H9 (cell line): ENCODE results near the gene ZNRF4. TPM values are rescaled to one million over a fixed set of nuclear protein-coding genes. Genes with fewer than 3 reads are reported as not detected.

ENCODE experiments used
- DNase-seq: peaks from one replicate; pipeline ENCODE4 v3.0.0-alpha.2; 2017
- H2AFZ ChIP-seq: one replicate; pipeline ENCODE4 v1.6.1; 2013; ENCODE audit warnings: mild to moderate bottlenecking, low read length, control low read depth, moderate library complexity
- H2AK5ac ChIP-seq: 2 replicates; pipeline ENCODE4 v1.6.1; 2013; ENCODE audit warnings: low read length, control low read depth, mixed read lengths; ENCODE audit not compliant: insufficient read length
- H2BK120ac ChIP-seq: one replicate; pipeline ENCODE4 v1.6.1; 2013; ENCODE audit warnings: low read depth, mild to moderate bottlenecking, low read length, control low read depth, inconsistent platforms; ENCODE audit not compliant: poor library complexity, severe bottlenecking
- H2BK12ac ChIP-seq: 2 replicates; pipeline ENCODE4 v1.6.1; 2013; ENCODE audit warnings: low read length, control low read depth, mixed read lengths, low read depth; ENCODE audit not compliant: insufficient read length
- H2BK15ac ChIP-seq: 2 replicates; pipeline ENCODE4 v1.6.1; 2013; ENCODE audit warnings: low read depth, low read length, control low read depth
- H2BK20ac ChIP-seq: one replicate; pipeline ENCODE4 v1.6.1; 2013; ENCODE audit warnings: low read depth, mild to moderate bottlenecking, low read length, control low read depth, inconsistent platforms; ENCODE audit not compliant: poor library complexity, severe bottlenecking
- H2BK5ac ChIP-seq: 2 replicates; pipeline ENCODE4 v1.6.1; 2013; ENCODE audit warnings: low read length, control low read depth, mixed read lengths; ENCODE audit not compliant: insufficient read length
- H3K14ac ChIP-seq: 2 replicates; pipeline ENCODE4 v1.6.1; 2013; ENCODE audit warnings: low read length, control low read depth; ENCODE audit not compliant: insufficient read depth
- H3K18ac ChIP-seq: 2 replicates; pipeline ENCODE4 v1.6.1; 2013; ENCODE audit warnings: low read depth, mild to moderate bottlenecking, mixed read lengths, low read length, control low read depth; ENCODE audit not compliant: insufficient read length
- H3K23ac ChIP-seq: 2 replicates; pipeline ENCODE4 v1.6.1; 2013; ENCODE audit warnings: low read length, control low read depth, mixed read lengths, low read depth; ENCODE audit not compliant: insufficient read length
- H3K23me2 ChIP-seq: 2 replicates; pipeline ENCODE4 v1.6.1; 2013; ENCODE audit warnings: low read depth, mild to moderate bottlenecking, mixed read lengths, low read length, control low read depth; ENCODE audit not compliant: insufficient read length, poor library complexity, severe bottlenecking
- H3K27ac ChIP-seq: 2 replicates; pipeline ENCODE4 v1.5.1; 2013; ENCODE audit warnings: low read length, control low read depth, mixed read lengths, low read depth; ENCODE audit not compliant: insufficient read length
- H3K27me3 ChIP-seq: 2 replicates; pipeline ENCODE4 v1.6.1; 2013; ENCODE audit warnings: low read length, control low read depth, inconsistent platforms; ENCODE audit not compliant: insufficient read depth
- H3K4ac ChIP-seq: 2 replicates; pipeline ENCODE4 v1.6.1; 2013; ENCODE audit warnings: low read depth, mild to moderate bottlenecking, control low read depth, inconsistent platforms, low read length, moderate library complexity
- H3K4me1 ChIP-seq: 2 replicates; pipeline ENCODE4 v1.6.1; 2013; ENCODE audit warnings: low read length, control low read depth, inconsistent platforms; ENCODE audit not compliant: insufficient read depth
- H3K4me2 ChIP-seq: 2 replicates; pipeline ENCODE4 v1.6.1; 2013; ENCODE audit warnings: low read length, control low read depth, mixed read lengths; ENCODE audit not compliant: insufficient read length, insufficient read depth
- H3K56ac ChIP-seq: 2 replicates; pipeline ENCODE4 v1.6.1; 2013; ENCODE audit warnings: low read depth, mild to moderate bottlenecking, mixed read lengths, low read length, control low read depth; ENCODE audit not compliant: insufficient read length
- H3K79me1 ChIP-seq: 2 replicates; pipeline ENCODE4 v1.6.1; 2013; ENCODE audit warnings: low read depth, mild to moderate bottlenecking, moderate library complexity, low read length, control low read depth, inconsistent platforms; ENCODE audit not compliant: insufficient read depth, poor library complexity, severe bottlenecking
- H3K79me2 ChIP-seq: 2 replicates; pipeline ENCODE4 v1.6.1; 2013; ENCODE audit warnings: low read length, control low read depth, inconsistent platforms; ENCODE audit not compliant: insufficient read depth
- H3K9ac ChIP-seq: 2 replicates; pipeline ENCODE4 v1.6.1; 2013; ENCODE audit warnings: low read length, control low read depth, mixed read lengths; ENCODE audit not compliant: insufficient read length; ENCODE audit errors: extremely low read depth
- H3K9me3 ChIP-seq: one replicate; pipeline ENCODE4 v1.6.1; 2013; ENCODE audit warnings: low read depth, low read length, inconsistent platforms; ENCODE audit not compliant: control insufficient read depth
- H3T11ph ChIP-seq: one replicate; pipeline ENCODE4 v1.6.1; 2013; ENCODE audit warnings: mild to moderate bottlenecking, low read length, control low read depth, inconsistent platforms
- H4K20me1 ChIP-seq: one replicate; pipeline ENCODE4 v1.6.1; 2013; ENCODE audit not compliant: control insufficient read depth, insufficient read length, insufficient read depth
- H4K5ac ChIP-seq: 2 replicates; pipeline ENCODE4 v1.6.1; 2013; ENCODE audit warnings: low read depth, mild to moderate bottlenecking, mixed read lengths, low read length, control low read depth; ENCODE audit not compliant: insufficient read length
- H4K8ac ChIP-seq: replicated peaks from 2 replicates; pipeline ENCODE4 v1.6.1; 2013; ENCODE audit warnings: low read length, control low read depth, mixed read lengths, low read depth; ENCODE audit not compliant: insufficient read length
- H4K91ac ChIP-seq: 2 replicates; pipeline ENCODE4 v1.6.1; 2013; ENCODE audit warnings: low read depth, mild to moderate bottlenecking, moderate library complexity, mixed read lengths, low read length, control low read depth; ENCODE audit not compliant: insufficient read length
- H3K27ac Mint-ChIP-seq, 3 experiments: 2 replicates in 2 of 3; 3 replicates in 1 of 3; pipeline ENCODE4 v1.8.0; 2020 to 2021; ENCODE audit warnings: mixed read lengths in 3 of 3, mild to moderate bottlenecking in 1 of 3, moderate library complexity in 1 of 3
- H3K27me3 Mint-ChIP-seq: 2 replicates; pipeline ENCODE4 v1.8.0; 2021; ENCODE audit warnings: low read depth, mild to moderate bottlenecking, moderate library complexity, mixed read lengths
- H3K36me3 Mint-ChIP-seq, 3 experiments: 2 replicates in 2 of 3; 3 replicates in 1 of 3; pipeline ENCODE4 v1.8.0; 2020 to 2021; ENCODE audit warnings: low read depth in 3 of 3, mixed read lengths in 3 of 3; ENCODE audit not compliant: insufficient read depth in 1 of 3
- H3K4me1 Mint-ChIP-seq, 2 experiments: 2 replicates each; pipeline ENCODE4 v1.8.0; 2020; ENCODE audit warnings: mixed read lengths in 2 of 2
- H3K4me3 Mint-ChIP-seq, 2 experiments: 2 replicates in 1 of 2; 3 replicates in 1 of 2; pipeline ENCODE4 v1.8.0; 2020 to 2021; ENCODE audit warnings: mild to moderate bottlenecking in 2 of 2, mixed read lengths in 2 of 2, moderate library complexity in 1 of 2
- H3K9me3 Mint-ChIP-seq, 2 experiments: 2 replicates in 1 of 2; 3 replicates in 1 of 2; pipeline ENCODE4 v1.8.0; 2020; ENCODE audit warnings: mild to moderate bottlenecking in 2 of 2, mixed read lengths in 2 of 2, moderate library complexity in 1 of 2
- CTCF ChIP-seq: fragments of 200-600 bp; sonication (generic); conservative IDR thresholded peaks from 3 replicates; pipeline ENCODE4 v1.8.0; 2021; ENCODE audit warnings: antibody characterized with exemption, mild to moderate bottlenecking
- WGBS: extraction: QIAGEN DNeasy Blood & Tissue Kit; methylation state at CpG from one replicate; pipeline ENCODE4 v1.1.7; 2013; ENCODE audit warnings: missing lambda C conversion rate, low lambda C conversion rate, mixed read lengths; ENCODE audit not compliant: insufficient read length; ENCODE audit errors: extremely low coverage; 5-methylcytosine and 5-hydroxymethylcytosine counted together
- total RNA-seq: library from RNA; stranded (reverse); gene quantifications from 2 replicates; pipeline ENCODE4 v1.2.1, GENCODE V29; 2021

The ZNRF4 gene
- total RNA-seq, 1 experiment from 2014 or later = not detected

DNA sequence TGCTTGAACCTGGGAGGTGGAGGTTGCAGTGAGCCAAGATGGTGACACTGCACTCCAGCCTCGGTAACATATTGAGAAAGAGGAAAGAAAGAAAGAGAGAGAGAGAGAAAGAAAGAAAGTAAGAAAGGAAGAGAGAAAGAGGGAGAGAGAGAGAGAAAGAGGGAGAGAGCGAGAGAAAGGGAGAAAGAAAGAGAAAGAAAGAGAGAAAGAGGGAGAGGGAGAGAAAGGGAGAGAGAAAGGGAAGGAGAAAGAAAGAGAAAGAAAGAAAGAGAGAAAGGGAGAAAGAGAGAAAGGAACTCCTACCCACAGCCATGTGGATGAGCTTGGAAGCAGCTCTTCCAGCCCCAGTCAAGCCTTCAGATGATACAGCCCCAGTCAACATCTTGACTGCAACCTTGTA lies 46.7 kb downstream of the ZNRF4 start:
- Histone ChIP-seq H3K23ac (no peak overlapping the region), H2BK5ac (no peak overlapping the region), H3K56ac (no peak overlapping the region), H3K9ac (no peak overlapping the region), H3K4me1 (no peaks in the 10 kb centered on the region), H2BK120ac (no peak overlapping the region), H3K18ac (no peak overlapping the region), H2BK15ac (no peak overlapping the region), H4K8ac (no peak overlapping the region), H3T11ph (no peak overlapping the region), H3K4ac (no peak overlapping the region), H3K27ac (no peak overlapping the region), H3K9me3 (peaks cover 7% of the 10 kb centered on the region), H3K79me2 (no peaks in the 10 kb centered on the region), H3K14ac (no peak overlapping the region), H4K20me1 (peaks cover 3% of the 10 kb centered on the region), H3K4me2 (no peak overlapping the region), H2BK12ac (no peak overlapping the region), H2BK20ac (no peak overlapping the region), H4K5ac (no peak overlapping the region), H2AK5ac (no peak overlapping the region), H4K91ac (no peak overlapping the region), H3K79me1 (no peaks in the 10 kb centered on the region), H2AFZ (no peak overlapping the region), H3K23me2 (no peaks in the 10 kb centered on the region), H3K27me3 (peaks cover 32% of the 10 kb centered on the region)
- H3K9me3 Mint-ChIP-seq = peaks cover 40 to 47% of the 10 kb centered on the region in 2 experiments
- peaks cover 6 to 21% (median 12%) of the 10 kb centered on the region in 3 experiments for H3K36me3 Mint-ChIP-seq
- WGBS = no CpG with 5 or more reads among the region's 2 CpGs
- DNase-seq = no peak
- H3K27me3 Mint-ChIP-seq = peaks cover 95% of the 10 kb centered on the region
- no peak overlapping the region for H3K4me3 Mint-ChIP-seq
- TF ChIP-seq CTCF = no peak
- peaks cover 7 to 8% of the 10 kb centered on the region in 2 experiments for H3K4me1 Mint-ChIP-seq
- H3K27ac Mint-ChIP-seq = no peak overlapping the region
